ENCODE measurements around the gene GPANK1. TPM values are rescaled to one million over a fixed set of nuclear protein-coding genes. Genes with fewer than 3 reads are reported as not detected.

Gene GPANK1
- total and polyA plus RNA-seq, 9 of the 15 experiments (the other 6 are each of a cell fraction or from before 2014, with no cell fraction given) = 32.2 to 111 (median 46.3) TPM

DNA sequence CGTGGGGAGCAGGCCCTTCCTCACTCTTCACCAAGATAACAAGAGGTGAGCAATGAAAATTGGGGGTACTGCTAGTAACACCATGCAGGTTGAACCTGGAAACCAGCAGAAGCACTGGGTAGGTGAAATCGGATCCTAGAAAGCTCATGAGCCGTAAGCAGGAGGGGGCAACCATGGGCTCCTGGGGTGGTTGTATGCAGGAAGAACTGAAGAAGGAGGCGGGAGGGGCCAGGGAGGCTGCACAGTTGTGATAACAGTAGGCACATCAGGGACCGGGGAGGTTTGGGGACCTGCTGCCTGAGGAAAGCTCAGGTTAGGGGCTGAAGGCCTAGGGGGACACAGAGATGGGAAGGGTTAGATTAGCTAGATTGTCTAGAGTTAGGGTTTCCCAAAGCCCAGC lies 21.7 kb upstream of the GPANK1 start (continued):
- TF ChIP-seq, protein P1, sequence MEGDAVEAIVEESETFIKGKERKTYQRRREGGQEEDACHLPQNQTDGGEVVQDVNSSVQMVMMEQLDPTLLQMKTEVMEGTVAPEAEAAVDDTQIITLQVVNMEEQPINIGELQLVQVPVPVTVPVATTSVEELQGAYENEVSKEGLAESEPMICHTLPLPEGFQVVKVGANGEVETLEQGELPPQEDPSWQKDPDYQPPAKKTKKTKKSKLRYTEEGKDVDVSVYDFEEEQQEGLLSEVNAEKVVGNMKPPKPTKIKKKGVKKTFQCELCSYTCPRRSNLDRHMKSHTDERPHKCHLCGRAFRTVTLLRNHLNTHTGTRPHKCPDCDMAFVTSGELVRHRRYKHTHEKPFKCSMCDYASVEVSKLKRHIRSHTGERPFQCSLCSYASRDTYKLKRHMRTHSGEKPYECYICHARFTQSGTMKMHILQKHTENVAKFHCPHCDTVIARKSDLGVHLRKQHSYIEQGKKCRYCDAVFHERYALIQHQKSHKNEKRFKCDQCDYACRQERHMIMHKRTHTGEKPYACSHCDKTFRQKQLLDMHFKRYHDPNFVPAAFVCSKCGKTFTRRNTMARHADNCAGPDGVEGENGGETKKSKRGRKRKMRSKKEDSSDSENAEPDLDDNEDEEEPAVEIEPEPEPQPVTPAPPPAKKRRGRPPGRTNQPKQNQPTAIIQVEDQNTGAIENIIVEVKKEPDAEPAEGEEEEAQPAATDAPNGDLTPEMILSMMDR (IDR thresholded peaks at IDR 0.05 in 2 of 3, conservative IDR thresholded peaks at IDR 0.05 in 1 of 3; ENCODE audit: insufficient read depth in 2 of 3, low read depth in 1 of 3, low read length in 3 of 3) = 0 out of 6 replicates have a peak, but pooled peaks of 1 of the 3 experiments have one; percentile 10
- no peak for TF ChIP-seq STAG1 (CRISPR knock-in tag; IDR thresholded peaks at IDR 0.05; ENCODE audit: borderline replicate concordance)
- no peak for TF ChIP-seq CBX1 (IDR thresholded peaks at IDR 0.05; ENCODE audit: low read depth)
- 0 out of 2 replicates have a peak, but pooled peaks have one; percentile 21 for TF ChIP-seq ZNF133 (CRISPR knock-in tag; IDR thresholded peaks at IDR 0.05)
- TF ChIP-seq SRSF7 (optimal IDR thresholded peaks at IDR 0.05; ENCODE audit: low read depth, low read length) = no peak
- TF ChIP-seq, protein P2, sequence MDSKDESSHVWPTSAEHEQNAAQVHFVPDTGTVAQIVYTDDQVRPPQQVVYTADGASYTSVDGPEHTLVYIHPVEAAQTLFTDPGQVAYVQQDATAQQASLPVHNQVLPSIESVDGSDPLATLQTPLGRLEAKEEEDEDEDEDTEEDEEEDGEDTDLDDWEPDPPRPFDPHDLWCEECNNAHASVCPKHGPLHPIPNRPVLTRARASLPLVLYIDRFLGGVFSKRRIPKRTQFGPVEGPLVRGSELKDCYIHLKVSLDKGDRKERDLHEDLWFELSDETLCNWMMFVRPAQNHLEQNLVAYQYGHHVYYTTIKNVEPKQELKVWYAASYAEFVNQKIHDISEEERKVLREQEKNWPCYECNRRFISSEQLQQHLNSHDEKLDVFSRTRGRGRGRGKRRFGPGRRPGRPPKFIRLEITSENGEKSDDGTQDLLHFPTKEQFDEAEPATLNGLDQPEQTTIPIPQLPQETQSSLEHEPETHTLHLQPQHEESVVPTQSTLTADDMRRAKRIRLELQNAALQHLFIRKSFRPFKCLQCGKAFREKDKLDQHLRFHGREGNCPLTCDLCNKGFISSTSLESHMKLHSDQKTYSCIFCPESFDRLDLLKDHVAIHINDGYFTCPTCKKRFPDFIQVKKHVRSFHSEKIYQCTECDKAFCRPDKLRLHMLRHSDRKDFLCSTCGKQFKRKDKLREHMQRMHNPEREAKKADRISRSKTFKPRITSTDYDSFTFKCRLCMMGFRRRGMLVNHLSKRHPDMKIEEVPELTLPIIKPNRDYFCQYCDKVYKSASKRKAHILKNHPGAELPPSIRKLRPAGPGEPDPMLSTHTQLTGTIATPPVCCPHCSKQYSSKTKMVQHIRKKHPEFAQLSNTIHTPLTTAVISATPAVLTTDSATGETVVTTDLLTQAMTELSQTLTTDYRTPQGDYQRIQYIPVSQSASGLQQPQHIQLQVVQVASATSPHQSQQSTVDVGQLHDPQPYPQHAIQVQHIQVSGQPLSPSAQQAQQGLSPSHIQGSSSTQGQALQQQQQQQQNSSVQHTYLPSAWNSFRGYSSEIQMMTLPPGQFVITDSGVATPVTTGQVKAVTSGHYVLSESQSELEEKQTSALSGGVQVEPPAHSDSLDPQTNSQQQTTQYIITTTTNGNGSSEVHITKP (IDR thresholded peaks at IDR 0.05; ENCODE audit: partially characterized antibody) = peak; percentile 65
- TF ChIP-seq PRMT5 (CRISPR knock-in tag; IDR thresholded peaks at IDR 0.05) = no peak
- no peak for TF ChIP-seq POU5F1 (IDR thresholded peaks at IDR 0.05; ENCODE audit: borderline replicate concordance, low read depth, low read length, partially characterized antibody)
- no peak for TF ChIP-seq HDAC6 (IDR thresholded peaks at IDR 0.05; ENCODE audit: low read depth, low read length)
- TF ChIP-seq, protein P3, sequence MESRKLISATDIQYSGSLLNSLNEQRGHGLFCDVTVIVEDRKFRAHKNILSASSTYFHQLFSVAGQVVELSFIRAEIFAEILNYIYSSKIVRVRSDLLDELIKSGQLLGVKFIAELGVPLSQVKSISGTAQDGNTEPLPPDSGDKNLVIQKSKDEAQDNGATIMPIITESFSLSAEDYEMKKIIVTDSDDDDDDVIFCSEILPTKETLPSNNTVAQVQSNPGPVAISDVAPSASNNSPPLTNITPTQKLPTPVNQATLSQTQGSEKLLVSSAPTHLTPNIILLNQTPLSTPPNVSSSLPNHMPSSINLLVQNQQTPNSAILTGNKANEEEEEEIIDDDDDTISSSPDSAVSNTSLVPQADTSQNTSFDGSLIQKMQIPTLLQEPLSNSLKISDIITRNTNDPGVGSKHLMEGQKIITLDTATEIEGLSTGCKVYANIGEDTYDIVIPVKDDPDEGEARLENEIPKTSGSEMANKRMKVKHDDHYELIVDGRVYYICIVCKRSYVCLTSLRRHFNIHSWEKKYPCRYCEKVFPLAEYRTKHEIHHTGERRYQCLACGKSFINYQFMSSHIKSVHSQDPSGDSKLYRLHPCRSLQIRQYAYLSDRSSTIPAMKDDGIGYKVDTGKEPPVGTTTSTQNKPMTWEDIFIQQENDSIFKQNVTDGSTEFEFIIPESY (CRISPR knock-in tag; IDR thresholded peaks at IDR 0.05) = peak; percentile 62; the same call in 1 of the 2 replicates
- TF ChIP-seq POLR2G (IDR thresholded peaks at IDR 0.05; ENCODE audit: low read depth, low read length) = no peak
- no peak for TF ChIP-seq PTTG1 (tag; IDR thresholded peaks at IDR 0.05; ENCODE audit: low read depth)
- no peak for TF ChIP-seq POLR3A (IDR thresholded peaks at IDR 0.05; ENCODE audit: borderline replicate concordance, extremely low read depth, insufficient read depth, insufficient read length)
- TF ChIP-seq ZNF146 (CRISPR knock-in tag; IDR thresholded peaks at IDR 0.05; ENCODE audit: unreplicated experiment) = no peak
- TF ChIP-seq, protein P4, sequence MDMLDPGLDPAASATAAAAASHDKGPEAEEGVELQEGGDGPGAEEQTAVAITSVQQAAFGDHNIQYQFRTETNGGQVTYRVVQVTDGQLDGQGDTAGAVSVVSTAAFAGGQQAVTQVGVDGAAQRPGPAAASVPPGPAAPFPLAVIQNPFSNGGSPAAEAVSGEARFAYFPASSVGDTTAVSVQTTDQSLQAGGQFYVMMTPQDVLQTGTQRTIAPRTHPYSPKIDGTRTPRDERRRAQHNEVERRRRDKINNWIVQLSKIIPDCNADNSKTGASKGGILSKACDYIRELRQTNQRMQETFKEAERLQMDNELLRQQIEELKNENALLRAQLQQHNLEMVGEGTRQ (CRISPR knock-in tag; IDR thresholded peaks at IDR 0.05) = no peak
- TF ChIP-seq, protein P5, sequence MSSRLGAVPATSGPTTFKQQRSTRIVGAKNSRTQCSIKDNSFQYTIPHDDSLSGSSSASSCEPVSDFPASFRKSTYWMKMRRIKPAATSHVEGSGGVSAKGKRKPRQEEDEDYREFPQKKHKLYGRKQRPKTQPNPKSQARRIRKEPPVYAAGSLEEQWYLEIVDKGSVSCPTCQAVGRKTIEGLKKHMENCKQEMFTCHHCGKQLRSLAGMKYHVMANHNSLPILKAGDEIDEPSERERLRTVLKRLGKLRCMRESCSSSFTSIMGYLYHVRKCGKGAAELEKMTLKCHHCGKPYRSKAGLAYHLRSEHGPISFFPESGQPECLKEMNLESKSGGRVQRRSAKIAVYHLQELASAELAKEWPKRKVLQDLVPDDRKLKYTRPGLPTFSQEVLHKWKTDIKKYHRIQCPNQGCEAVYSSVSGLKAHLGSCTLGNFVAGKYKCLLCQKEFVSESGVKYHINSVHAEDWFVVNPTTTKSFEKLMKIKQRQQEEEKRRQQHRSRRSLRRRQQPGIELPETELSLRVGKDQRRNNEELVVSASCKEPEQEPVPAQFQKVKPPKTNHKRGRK (tag; IDR thresholded peaks at IDR 0.05) = no peak
- no peak for TF ChIP-seq ETV6 (IDR thresholded peaks at IDR 0.05; ENCODE audit: borderline replicate concordance in 1 of 2, low read depth in 2 of 2, low read length in 1 of 2)
- TF ChIP-seq ETV6 (CRISPR knock-in tag; IDR thresholded peaks at IDR 0.05; ENCODE audit: borderline replicate concordance) = no peak
